WI38 (cell line): ENCODE results near the gene TCEA2.

ENCODE experiments used
- H3K4me3 ChIP-seq: 2 replicates; pipeline ENCODE4 v1.5.1; 2011; ENCODE audit warnings: low read depth, mild to moderate bottlenecking, control low read depth, low read length
- TF ChIP-seq, protein P1 (sequence below): IDR thresholded peaks from 2 replicates; pipeline ENCODE4 v1.5.1; 2012; ENCODE audit warnings: low read depth, mild to moderate bottlenecking, control low read depth, low read length

Gene TCEA2

DNA sequence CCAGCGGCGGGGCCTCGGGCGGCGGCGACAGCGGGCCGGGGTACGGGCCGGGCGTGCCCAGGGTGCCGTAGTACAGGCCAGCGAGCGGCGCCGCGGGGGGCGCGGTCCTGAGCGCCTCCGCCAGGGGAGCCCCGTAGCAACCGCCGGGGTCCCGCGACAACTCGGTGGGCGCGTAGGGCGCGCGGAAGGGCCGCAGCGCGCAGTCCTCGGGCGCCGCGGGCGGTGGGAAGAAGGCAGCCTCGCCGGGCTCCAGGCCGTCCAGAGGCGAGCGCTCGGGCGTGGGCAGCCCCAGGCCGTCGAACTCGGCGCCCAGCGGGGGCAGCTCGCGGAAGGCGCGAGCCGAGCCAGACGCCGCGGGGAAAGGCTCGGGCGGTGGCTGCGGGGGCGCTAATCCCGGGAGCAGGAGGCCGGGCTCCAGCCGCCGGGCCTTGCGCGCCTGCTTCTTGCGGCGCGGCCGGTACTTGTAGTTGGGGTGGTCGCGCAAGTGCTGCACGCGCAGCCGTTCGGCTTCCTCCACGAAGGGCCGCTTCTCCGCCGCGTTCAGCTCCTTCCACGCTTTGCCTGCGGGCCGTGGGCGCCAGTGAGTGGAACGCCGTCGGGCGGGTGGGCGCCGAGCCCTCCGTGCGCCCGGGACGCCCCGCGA is 14.5 kb upstream of the TCEA2 start:
- TF ChIP-seq, protein P1, sequence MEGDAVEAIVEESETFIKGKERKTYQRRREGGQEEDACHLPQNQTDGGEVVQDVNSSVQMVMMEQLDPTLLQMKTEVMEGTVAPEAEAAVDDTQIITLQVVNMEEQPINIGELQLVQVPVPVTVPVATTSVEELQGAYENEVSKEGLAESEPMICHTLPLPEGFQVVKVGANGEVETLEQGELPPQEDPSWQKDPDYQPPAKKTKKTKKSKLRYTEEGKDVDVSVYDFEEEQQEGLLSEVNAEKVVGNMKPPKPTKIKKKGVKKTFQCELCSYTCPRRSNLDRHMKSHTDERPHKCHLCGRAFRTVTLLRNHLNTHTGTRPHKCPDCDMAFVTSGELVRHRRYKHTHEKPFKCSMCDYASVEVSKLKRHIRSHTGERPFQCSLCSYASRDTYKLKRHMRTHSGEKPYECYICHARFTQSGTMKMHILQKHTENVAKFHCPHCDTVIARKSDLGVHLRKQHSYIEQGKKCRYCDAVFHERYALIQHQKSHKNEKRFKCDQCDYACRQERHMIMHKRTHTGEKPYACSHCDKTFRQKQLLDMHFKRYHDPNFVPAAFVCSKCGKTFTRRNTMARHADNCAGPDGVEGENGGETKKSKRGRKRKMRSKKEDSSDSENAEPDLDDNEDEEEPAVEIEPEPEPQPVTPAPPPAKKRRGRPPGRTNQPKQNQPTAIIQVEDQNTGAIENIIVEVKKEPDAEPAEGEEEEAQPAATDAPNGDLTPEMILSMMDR = no peak
- no peak overlapping the region for H3K4me3 ChIP-seq

DNA sequence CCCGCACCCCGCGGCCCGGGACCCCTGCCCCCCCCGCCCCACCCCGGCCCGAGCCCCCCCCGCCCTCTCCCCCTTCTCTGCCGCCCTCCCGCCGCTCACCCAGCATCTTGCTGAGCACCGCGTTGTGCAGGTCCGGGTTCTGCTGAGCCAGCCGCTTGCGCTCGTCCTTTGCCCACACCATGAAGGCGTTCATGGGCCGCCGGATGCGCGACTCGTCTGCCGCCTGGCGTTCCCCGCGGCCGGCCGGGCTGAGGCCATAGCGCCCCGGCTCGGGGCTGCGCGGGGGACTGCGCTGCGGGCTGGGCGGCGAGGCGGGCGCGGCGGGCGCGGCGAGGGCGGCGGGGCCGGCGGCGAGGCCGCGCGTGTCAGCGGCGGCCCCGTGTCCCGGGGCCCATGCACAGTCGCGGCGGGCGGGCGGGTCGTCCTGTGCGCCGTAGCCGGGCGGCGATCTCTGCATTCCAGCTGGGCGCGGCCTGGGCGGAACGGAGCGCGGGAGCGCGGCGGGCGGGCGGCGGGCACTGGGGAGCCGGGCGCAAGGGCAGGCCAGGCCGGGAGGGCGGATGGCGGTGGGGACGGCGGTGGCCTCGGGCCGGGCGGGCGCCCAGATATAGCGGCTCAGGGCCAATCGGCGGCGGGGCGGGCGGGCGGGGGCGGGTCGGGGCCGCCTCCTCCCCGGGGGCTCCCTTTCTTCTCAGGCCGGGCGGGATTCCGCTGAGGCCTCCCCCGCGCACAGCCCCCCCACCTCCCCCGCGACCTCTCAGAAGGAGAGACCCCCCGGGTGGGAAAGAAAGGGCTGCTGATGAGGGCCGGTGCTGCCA is 13.7 kb upstream of the TCEA2 start, which contains the start of gene SOX18:
TSS of gene SOX18 (minus strand) at position 580 of the 818 bp plus-strand sequence. CDS start at position 457, 123 bp downstream.
- no peak within 1 kb of the TSS for H3K4me3 ChIP-seq
- TF ChIP-seq, protein P1 = no peak

DNA sequence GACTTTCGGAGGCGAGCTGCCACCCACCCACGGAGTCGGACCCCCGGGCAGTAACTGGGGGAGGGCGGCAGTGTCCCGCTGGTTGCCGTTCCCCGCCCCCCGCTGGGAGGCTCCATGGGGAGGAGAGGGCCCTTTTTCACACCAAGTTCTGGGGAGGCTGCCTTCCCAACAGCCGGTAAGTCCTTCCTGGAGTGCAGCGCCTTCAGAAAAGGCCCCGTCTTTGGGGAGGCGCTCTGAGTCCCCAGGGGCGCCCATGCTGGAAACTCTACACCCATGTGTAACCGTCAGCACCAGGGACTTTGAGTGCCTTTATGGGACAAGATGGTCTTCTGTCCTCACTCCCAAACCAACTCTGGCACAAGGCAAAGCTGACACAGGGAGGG is 13.1 kb upstream of the TCEA2 start:
- TF ChIP-seq, protein P1 = no peak
- H3K4me3 ChIP-seq = no peak overlapping the region

DNA sequence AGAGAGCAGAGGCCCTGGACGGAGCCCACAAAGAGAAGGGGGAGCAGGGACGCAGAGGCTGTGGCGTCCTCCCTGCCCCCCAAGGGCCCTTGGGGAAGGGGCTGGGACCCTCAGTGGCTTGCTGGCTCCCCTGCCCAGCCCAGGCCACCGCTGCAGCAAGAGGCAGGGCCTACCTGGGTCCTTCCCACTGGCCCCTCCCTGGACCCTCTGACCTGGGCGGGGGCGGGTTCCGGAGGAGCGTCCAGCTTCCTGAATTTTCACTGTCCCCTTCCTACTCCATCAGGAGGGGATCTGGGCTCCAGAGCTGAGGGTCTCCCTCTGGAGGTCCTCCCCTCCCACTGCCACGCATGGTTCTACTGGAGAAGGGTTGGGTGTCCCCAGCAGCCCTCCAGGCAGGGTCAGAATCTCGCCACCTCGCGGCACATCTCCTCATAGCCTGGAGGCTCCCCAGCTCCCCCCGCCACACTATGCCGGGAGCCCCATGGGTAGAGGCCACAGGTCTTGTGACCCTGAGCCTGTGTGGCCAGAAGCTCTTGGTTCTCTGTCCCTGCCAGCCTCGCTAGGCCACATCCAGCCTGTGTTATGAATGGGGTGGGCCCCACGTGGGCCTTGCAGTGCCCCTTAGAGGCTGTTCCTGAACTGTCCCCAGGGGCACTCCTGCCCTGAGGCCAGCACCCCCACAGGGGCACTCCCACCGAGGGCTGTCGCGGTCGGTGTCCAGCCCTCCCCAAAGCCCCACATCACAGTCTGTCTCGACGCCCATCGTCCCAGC is 12.6 kb upstream of the TCEA2 start:
- TF ChIP-seq, protein P1 = no peak
- no peak overlapping the region for H3K4me3 ChIP-seq

DNA sequence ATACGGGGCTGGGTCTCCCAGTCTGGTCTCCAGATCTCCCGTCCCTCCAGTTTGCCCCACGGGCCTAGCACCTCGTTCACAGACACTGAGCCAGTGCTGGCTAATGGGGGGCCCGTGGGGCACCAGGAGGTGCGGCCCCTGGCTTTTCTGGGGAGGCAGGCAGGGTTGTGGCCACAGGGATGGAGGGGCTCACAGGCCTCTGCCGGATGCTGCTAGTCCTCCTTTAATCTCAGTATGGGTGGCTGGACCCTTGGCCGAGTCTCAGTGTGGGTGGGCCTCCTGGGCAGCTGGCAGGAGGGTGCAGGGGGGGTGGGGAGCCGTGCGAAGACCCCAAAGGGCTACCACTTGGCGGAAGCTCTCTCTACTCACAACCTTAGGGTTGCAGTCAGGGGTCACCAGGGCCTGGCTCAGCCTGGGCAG is 12.0 kb upstream of the TCEA2 start:
- TF ChIP-seq, protein P1 = no peak
- H3K4me3 ChIP-seq = no peak overlapping the region

DNA sequence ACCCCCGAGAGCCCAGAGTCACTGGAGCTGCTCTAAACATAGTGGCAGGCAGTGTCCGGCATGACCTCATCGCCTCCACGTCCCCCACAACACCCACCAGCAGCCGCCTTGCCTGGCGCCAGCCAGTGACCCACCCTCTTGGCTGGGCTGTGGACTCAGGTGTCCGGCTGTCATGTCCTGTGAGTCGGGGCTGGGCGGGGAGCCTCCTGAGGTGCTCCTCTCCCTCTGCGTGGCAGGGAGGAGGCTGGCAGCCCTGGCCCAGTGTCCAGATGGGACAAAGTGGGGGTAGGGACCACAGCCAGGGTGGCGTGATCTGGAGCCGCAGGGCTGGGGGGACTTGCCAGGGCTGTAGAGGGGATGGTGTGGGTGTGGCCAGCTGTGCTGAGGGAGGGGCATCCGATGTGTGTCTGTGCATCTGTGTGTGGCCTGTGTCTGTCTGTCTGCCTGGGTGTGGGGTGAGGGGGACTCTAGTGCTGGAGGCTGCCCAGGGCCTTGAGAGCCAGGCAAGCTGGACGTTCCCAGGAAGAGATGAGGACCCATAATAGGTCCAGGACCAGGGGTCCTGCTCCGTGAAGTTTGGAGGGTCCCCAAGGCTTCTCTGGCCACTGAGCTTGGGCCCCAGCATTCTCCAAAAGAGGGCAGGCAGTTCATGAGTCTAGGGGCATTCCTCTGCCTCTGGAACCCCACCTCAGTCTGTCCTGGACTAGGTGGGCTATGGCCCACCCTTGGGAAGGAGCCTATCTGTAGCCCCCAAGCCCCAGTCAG is 11.3 kb upstream of the TCEA2 start:
- no peak overlapping the region for H3K4me3 ChIP-seq
- TF ChIP-seq, protein P1 = no peak
